ENCODE measurements around the gene NEGR1.

The NEGR1 gene

DNA sequence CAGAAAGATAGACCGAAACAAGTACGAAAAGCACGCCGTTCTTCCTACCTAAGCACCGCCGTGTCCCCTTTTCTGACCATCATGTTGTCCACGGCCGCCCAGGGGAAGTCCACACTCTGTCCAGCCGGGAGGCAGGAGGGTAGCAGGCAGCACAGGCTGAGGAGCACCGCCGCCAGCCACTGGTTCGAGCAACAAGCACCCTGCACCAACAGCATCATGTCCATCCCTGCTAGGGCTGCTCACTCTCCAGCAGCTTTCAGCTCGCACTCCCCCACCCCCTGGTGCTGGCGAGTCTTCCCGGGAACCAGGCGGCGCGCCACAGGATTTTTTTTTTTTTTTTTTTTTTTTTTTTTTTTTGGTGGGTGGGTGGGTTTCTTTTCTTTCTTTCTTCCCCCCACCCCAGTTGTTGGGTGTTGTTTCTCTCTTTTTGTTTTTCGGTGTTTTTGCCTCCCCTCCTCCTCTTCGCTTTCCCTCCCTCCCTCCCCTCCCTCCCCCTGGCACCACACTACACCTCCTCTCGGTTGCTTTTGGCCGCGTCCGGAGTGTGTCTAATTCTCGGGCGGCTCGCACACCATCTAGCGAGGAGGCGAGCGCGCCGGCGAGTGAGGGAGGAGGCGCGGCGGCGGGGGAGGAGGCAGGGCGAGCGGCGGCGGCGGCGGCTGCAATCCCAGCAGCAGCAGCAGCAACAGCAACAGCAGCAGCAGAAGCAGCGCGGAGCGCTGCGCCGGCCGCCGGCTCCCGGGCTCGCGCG lies at the start of gene NEGR1:
NEGR1 (minus strand) TSS at position 269 of the 751 bp plus-strand sequence.
- peak within 1 kb of the TSS; percentile 78 for H3K4me3 ChIP-seq (replicated peaks; ENCODE audit: low read depth, low read length)
- peak; percentile 93 for DNase-seq (ENCODE audit: low read depth)
- TF ChIP-seq, protein P1, sequence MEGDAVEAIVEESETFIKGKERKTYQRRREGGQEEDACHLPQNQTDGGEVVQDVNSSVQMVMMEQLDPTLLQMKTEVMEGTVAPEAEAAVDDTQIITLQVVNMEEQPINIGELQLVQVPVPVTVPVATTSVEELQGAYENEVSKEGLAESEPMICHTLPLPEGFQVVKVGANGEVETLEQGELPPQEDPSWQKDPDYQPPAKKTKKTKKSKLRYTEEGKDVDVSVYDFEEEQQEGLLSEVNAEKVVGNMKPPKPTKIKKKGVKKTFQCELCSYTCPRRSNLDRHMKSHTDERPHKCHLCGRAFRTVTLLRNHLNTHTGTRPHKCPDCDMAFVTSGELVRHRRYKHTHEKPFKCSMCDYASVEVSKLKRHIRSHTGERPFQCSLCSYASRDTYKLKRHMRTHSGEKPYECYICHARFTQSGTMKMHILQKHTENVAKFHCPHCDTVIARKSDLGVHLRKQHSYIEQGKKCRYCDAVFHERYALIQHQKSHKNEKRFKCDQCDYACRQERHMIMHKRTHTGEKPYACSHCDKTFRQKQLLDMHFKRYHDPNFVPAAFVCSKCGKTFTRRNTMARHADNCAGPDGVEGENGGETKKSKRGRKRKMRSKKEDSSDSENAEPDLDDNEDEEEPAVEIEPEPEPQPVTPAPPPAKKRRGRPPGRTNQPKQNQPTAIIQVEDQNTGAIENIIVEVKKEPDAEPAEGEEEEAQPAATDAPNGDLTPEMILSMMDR (IDR thresholded peaks at IDR 0.05; ENCODE audit: low read length, missing control alignments): no peak

DNA sequence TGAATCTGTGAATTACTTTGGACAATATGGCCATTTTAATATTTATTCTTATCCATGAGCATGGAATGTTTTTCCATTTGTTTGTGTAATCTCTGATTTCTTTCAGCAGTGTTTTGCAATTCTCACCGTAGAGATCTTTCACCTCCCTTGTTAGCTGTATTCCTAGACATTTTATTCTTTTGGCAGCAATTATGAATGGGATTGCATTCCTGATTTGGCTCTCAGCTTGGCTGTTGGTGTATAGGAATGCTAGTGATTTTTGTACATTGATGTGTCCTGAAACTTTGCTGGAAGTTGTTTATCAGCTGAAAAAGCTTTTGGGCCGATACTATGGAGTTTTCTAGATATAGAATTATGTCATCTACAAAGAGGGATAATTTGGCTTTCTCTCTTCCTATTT lies 44.2 kb upstream of the NEGR1 start:
- H3K4me3 ChIP-seq (replicated peaks; ENCODE audit: low read depth, low read length): no peak overlapping the region
- DNase-seq (ENCODE audit: low read depth): no peak
- TF ChIP-seq, protein P1 (IDR thresholded peaks at IDR 0.05; ENCODE audit: low read length, missing control alignments): no peak

DNA sequence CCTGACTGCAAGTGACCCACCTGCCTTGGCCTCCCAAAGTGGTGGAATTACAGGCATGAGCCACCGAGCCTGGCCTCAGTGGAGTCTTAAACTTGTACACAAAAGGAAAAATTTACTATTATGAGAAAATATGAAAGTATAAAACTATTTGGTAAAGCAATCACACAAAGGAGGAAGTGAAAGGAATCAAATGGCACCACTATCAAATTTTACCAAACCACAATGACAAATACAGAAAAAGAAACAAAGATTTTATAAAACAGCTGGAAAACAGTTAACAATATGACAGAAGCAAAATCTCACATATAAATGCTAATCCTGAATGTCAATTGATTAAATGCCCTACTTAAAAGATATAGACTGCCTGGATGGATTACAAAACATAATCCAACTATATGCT lies 42.1 kb upstream of the NEGR1 start:
- no peak overlapping the region for H3K4me3 ChIP-seq (replicated peaks; ENCODE audit: low read depth, low read length)
- TF ChIP-seq, protein P1 (IDR thresholded peaks at IDR 0.05; ENCODE audit: low read length, missing control alignments): no peak
- no peak for DNase-seq (ENCODE audit: low read depth)

DNA sequence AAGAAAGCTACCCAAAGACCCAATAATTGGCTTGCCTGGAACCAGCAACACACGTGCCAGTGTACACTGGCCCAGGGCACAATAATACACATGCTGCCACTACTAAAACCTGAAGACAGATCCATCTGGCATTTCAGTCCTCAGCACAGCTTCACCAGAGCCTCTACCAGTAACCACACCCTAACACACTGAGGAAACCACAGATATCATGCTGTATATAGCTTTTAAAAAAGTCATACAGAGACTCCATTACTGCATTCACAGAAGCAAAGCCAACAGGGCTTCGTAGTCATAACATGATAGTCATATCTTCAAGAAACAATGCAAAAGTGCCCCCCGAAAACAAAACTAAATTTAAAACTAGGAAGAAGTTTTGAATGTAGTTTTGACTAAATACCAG lies 40.6 kb upstream of the NEGR1 start:
- no peak overlapping the region for H3K4me3 ChIP-seq (replicated peaks; ENCODE audit: low read depth, low read length)
- TF ChIP-seq, protein P1 (IDR thresholded peaks at IDR 0.05; ENCODE audit: low read length, missing control alignments): no peak
- DNase-seq (ENCODE audit: low read depth): no peak

DNA sequence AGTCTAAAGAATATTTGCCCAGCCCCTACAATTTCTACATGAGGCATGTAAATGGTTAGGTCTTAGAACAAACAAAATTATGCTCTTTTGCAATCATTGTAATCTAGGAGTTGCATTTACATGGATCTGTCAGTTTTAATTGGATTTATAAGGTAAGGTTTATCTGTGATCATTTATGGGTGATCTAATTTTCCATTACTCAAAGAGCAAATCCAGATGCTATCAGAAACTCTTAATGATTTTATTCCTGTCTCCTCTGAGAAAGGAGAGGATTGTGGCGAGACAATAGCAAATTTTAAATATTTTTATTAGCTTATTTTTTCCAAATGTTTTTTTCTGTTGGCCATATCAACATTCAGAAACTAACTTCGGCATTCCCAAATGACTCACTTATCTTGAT lies 14.2 kb upstream of the NEGR1 start:
- TF ChIP-seq, protein P1 (IDR thresholded peaks at IDR 0.05; ENCODE audit: low read length, missing control alignments): no peak
- H3K4me3 ChIP-seq (replicated peaks; ENCODE audit: low read depth, low read length): no peak overlapping the region
- DNase-seq (ENCODE audit: low read depth): no peak

DNA sequence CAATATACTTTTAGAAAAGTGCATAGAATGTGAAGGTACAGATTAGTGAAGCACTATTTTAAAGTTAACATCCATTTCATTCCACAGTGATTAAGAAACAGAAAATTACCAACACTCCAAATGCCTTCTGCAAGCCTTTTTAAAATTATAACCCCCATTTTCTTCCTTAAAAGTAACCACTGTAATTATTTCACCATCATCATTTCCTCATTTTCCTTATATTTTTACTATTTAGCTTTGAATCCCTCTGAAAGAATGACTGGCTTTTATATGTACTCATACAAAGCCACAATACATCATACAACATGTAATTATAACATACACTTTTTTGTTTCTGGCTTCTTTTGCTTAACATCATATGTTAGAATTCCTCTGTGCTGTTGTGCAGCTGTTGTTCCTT lies 6.5 kb upstream of the NEGR1 start:
- TF ChIP-seq, protein P1 (IDR thresholded peaks at IDR 0.05; ENCODE audit: low read length, missing control alignments): no peak

DNA sequence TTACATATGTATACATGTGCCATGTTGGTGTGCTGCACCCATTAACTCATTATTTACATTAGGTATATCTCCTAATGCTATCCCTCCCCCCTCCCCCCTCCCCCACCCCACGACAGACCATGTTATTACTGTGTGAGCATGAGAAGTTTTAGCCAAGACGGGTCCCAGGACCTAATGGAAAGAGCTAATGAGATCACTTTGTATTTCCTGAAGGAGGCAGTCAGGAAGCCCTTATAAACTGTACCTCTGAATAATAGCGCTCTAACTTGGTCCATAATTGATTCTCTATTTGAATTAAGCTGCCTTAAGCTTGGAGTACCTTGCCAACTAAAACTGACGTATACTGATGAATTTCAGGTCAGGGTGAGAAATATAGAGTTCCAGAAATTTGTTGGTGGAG lies 4.1 kb upstream of the NEGR1 start:
- TF ChIP-seq, protein P1 (IDR thresholded peaks at IDR 0.05; ENCODE audit: low read length, missing control alignments): no peak
- no peak overlapping the region for H3K4me3 ChIP-seq (replicated peaks; ENCODE audit: low read depth, low read length)
- DNase-seq (ENCODE audit: low read depth): no peak

More for the DNA sequence above, 6.5 kb upstream of the NEGR1 start:
- no peak overlapping the region for H3K4me3 ChIP-seq (replicated peaks; ENCODE audit: low read depth, low read length)
- no peak for DNase-seq (ENCODE audit: low read depth)
